ENCODE data around the gene CAMK2N2. TPM values are rescaled to one million over a fixed set of nuclear protein-coding genes. Genes with fewer than 3 reads are reported as not detected.

Gene CAMK2N2
- total RNA-seq, 1 experiment from 2014 or later, result 3.3 TPM

GRCh38 chr3:184236636-184237035 is 24.7 kb downstream of the CAMK2N2 start:
- intact Hi-C loops (cut with micrococcal nuclease; ENCODE audit: unreplicated experiment), result no loop called here
- no peaks in the 10 kb centered on the region for H3K9me3 Mint-ChIP-seq (ENCODE audit: low read depth, unreplicated experiment)
- peaks cover 9% of the 10 kb centered on the region for H3K36me3 Mint-ChIP-seq (ENCODE audit: insufficient read depth, unreplicated experiment)
- H3K27me3 Mint-ChIP-seq (ENCODE audit: unreplicated experiment), result peaks cover 54% of the 10 kb centered on the region
- no peak overlapping the region for H3K4me3 Mint-ChIP-seq (ENCODE audit: low read depth, unreplicated experiment)
- peaks cover 11% of the 10 kb centered on the region for H3K4me1 Mint-ChIP-seq (ENCODE audit: low read depth, unreplicated experiment)
- H3K27ac Mint-ChIP-seq (ENCODE audit: unreplicated experiment), result no peak overlapping the region
- CTCF ChIA-PET, result interaction anchor here (0.5 kb wide), 1 partner anchor 388 kb away, joined by 4 read pairs; no protein-coding TSS in a partner anchor
- no peak for DNase-seq
- no TSS peak for BruUV-seq (replicated peaks)
- TF ChIP-seq CTCF (IDR thresholded peaks at IDR 0.05; ENCODE audit: unreplicated experiment), result no peak

- Mint-ChIP-seq H3K9me3 (ENCODE audit: low read depth, unreplicated experiment) (no peaks in the 10 kb centered on the region), H3K4me3 (ENCODE audit: low read depth, unreplicated experiment) (no peak overlapping the region), H3K4me1 (ENCODE audit: low read depth, unreplicated experiment) (peaks cover 11% of the 10 kb centered on the region), H3K36me3 (ENCODE audit: insufficient read depth, unreplicated experiment) (peaks cover 7% of the 10 kb centered on the region), H3K27me3 (ENCODE audit: unreplicated experiment) (peaks cover 60% of the 10 kb centered on the region), H3K27ac (ENCODE audit: unreplicated experiment) (no peak overlapping the region)
- TF ChIP-seq CTCF (IDR thresholded peaks at IDR 0.05; ENCODE audit: unreplicated experiment), result no peak
- CTCF ChIA-PET, result interaction anchor here (0.5 kb wide), 1 partner anchor 33 kb away, joined by 3 read pairs; no protein-coding TSS in a partner anchor
- BruUV-seq (replicated peaks), result no TSS peak
- intact Hi-C loops (cut with micrococcal nuclease; ENCODE audit: unreplicated experiment), result no loop called here
- no peak for DNase-seq
Measured at GRCh38 chr3:184236033-184236410, 25.3 kb downstream of the CAMK2N2 start.

- Mint-ChIP-seq H3K27me3 (ENCODE audit: unreplicated experiment) (peaks cover 64% of the 10 kb centered on the region), H3K4me1 (ENCODE audit: low read depth, unreplicated experiment) (peaks cover 11% of the 10 kb centered on the region), H3K9me3 (ENCODE audit: low read depth, unreplicated experiment) (no peaks in the 10 kb centered on the region), H3K4me3 (ENCODE audit: low read depth, unreplicated experiment) (no peak overlapping the region), H3K36me3 (ENCODE audit: insufficient read depth, unreplicated experiment) (peaks cover 8% of the 10 kb centered on the region), H3K27ac (ENCODE audit: unreplicated experiment) (no peak overlapping the region)
- DNase-seq, result no peak
- TF ChIP-seq CTCF (IDR thresholded peaks at IDR 0.05; ENCODE audit: unreplicated experiment), result no peak
- BruUV-seq (replicated peaks), result no TSS peak
- intact Hi-C loops (cut with micrococcal nuclease; ENCODE audit: unreplicated experiment), result loop anchor here (2.0 kb wide), 1 partner anchor 49 kb away; the partner anchor contains the start of gene ABCF3
- CTCF ChIA-PET, result interaction anchor here (0.5 kb wide), 1 partner anchor 33 kb away, joined by 3 read pairs; no protein-coding TSS in a partner anchor
Measured at GRCh38 chr3:184235381-184236032, 25.8 kb downstream of the CAMK2N2 start.

GRCh38 chr3:184234671-184235380 is 26.5 kb downstream of the CAMK2N2 start:
- Mint-ChIP-seq H3K36me3 (ENCODE audit: insufficient read depth, unreplicated experiment) (peaks cover 8% of the 10 kb centered on the region), H3K27ac (ENCODE audit: unreplicated experiment) (no peak overlapping the region), H3K4me1 (ENCODE audit: low read depth, unreplicated experiment) (peaks cover 11% of the 10 kb centered on the region), H3K27me3 (ENCODE audit: unreplicated experiment) (peaks cover 60% of the 10 kb centered on the region), H3K9me3 (ENCODE audit: low read depth, unreplicated experiment) (no peaks in the 10 kb centered on the region), H3K4me3 (ENCODE audit: low read depth, unreplicated experiment) (no peak overlapping the region)
- DNase-seq, result no peak
- intact Hi-C loops (cut with micrococcal nuclease; ENCODE audit: unreplicated experiment), result loop anchor here (2.0 kb wide), 1 partner anchor 48 kb away; the partner anchor contains the start of gene ABCF3
- CTCF ChIA-PET, result no interaction called here
- BruUV-seq (replicated peaks), result no TSS peak
- no peak for TF ChIP-seq CTCF (IDR thresholded peaks at IDR 0.05; ENCODE audit: unreplicated experiment)
